ENCODE data around the gene KRT78.
A peak's percentile ranks its signal among the peaks of the same experiment; 100 is the strongest.

DNA sequence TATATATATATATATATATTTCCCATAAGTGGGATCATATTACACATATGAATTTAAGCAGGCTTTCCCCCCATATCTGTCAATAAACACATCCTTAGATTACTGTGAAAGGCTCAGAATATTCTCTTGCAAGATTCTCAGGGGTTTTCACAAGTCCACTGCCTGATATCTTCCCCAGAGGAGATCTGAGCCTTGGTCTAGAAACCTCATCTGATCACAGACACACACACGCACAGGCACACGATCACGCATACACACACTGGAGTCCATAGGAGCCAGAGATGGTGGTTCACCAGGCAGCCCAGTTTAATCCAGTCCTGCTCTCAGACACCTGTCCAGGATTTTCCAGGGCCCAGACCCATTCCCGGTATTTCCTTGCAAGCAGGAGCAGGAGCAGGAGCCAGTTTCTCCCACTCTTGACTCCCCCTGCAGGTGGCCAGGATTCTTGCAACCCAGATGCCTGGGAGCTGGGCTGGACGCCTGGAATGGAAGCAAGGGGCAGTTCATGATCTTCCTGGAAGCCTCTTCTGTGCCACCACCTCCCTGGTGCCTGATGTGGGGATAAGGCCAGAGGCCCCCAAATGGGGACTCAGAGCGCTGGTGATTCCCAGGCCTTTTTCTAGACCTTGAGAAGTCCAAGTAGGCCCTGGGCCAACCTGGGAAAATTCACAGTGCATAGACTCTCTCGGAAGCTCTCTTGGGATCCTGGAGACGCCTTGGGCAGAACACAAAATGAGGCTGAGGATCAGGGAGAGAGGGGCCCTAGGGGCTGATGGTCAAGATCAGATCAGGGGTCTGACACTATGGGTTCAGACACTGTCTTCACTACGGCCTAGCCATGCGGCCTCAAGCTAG lies 16.5 kb upstream of the KRT78 start:
- TF ChIP-seq EZH2 (IDR thresholded peaks at IDR 0.05; ENCODE audit: low read length, unreplicated experiment): no peak
- TF ChIP-seq, protein P1, sequence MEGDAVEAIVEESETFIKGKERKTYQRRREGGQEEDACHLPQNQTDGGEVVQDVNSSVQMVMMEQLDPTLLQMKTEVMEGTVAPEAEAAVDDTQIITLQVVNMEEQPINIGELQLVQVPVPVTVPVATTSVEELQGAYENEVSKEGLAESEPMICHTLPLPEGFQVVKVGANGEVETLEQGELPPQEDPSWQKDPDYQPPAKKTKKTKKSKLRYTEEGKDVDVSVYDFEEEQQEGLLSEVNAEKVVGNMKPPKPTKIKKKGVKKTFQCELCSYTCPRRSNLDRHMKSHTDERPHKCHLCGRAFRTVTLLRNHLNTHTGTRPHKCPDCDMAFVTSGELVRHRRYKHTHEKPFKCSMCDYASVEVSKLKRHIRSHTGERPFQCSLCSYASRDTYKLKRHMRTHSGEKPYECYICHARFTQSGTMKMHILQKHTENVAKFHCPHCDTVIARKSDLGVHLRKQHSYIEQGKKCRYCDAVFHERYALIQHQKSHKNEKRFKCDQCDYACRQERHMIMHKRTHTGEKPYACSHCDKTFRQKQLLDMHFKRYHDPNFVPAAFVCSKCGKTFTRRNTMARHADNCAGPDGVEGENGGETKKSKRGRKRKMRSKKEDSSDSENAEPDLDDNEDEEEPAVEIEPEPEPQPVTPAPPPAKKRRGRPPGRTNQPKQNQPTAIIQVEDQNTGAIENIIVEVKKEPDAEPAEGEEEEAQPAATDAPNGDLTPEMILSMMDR (conservative IDR thresholded peaks at IDR 0.05; ENCODE audit: low read depth, low read length): peak; percentile 93
